ENCODE measurements around the gene BMERB1. TPM values are rescaled to one million over a fixed set of nuclear protein-coding genes. Genes with fewer than 3 reads are reported as not detected.
"Not testable (repeated sequence)": the region's sequence is repeated elsewhere in the genome, so short reads cannot be mapped to it uniquely, and the experiment has no call there.

The BMERB1 gene
- total and polyA plus RNA-seq, 2 experiments from 2014 or later: 7.3 to 10.3 TPM

DNA sequence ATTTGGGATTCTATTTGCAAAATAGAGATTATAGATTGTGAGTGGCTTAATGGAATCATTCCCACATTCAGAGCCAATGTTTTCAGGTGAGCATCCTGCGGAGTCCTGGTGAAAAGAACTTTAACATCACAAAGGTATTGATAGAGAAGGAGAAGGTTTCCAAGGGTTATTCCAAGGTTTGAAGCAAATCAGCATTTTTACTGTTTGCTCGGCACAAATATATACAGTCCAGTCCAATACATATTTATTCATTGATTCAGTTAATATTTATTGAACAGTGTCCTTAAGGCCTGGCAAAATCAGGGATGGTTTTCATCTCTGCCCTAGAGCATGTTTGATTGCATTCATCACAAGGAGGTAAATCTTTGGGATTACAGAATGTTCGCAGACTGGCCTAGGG, 32.4 kb upstream of the BMERB1 start:
- Histone ChIP-seq H4K20me1 (ENCODE audit: insufficient read depth, poor library complexity, severe bottlenecking) (no peaks in the 10 kb centered on the region), H3K9me2 (replicated peaks; ENCODE audit: insufficient read depth) (no peaks in the 10 kb centered on the region), H3K79me2 (no peaks in the 10 kb centered on the region), H3K4me1 (ENCODE audit: insufficient read depth) (no peaks in the 10 kb centered on the region), H3K27me3 (peaks cover 3% of the 10 kb centered on the region), H3K4me3 (no peak overlapping the region), H3K27ac (no peak overlapping the region), H3K4me2 (no peak overlapping the region), H2AFZ (no peak overlapping the region), H3K9me3 (ENCODE audit: low read depth) (no peaks in the 10 kb centered on the region), H3K36me3 (replicated peaks; ENCODE audit: insufficient read depth, low read depth) (no peaks in the 10 kb centered on the region)
- TF ChIP-seq EZH2 (IDR thresholded peaks at IDR 0.05; ENCODE audit: borderline replicate concordance) (no peak), CTCF (IDR thresholded peaks at IDR 0.05; ENCODE audit: poor library complexity) (no peak), EZH2phosphoT487 (IDR thresholded peaks at IDR 0.05; ENCODE audit: low read depth, severe bottlenecking, unreplicated experiment) (no peak)
- DNase-seq (ENCODE audit: low spot score): no peak
- 89% methylated on average over 3 of the region's 3 CpGs for WGBS (ENCODE audit: low lambda C conversion rate, missing lambda C conversion rate)

DNA sequence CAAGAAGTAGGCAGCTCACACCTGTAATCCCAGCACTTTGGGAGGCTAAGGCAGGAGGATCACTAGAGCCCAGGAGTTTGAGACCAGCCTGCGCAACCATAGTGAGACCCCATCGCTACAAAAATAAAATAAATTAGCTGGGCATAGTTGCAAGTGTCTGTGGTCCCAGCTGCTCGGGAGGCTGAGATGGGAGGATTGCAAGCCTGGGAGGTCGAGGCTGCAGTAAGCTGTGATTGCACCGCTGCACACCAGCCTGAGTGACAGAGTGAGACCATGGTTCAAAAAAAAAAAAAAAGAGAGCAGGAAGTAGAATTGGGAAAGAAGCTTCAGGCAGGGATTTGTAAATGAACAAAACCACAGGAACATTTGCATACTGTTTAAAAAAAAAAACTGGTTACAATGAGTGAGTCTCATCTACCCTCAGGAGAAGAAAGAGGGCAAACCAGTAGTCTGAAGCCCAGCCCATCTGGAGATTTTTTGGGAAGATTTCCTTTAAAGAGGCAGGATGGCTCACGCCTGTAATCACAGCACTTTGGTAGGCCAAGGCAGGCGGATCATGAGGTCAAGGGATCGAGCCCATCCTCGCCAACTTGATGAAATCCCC, 30.9 kb upstream of the BMERB1 start:
- Histone ChIP-seq H2AFZ (no peak overlapping the region), H3K27me3 (peaks cover 3% of the 10 kb centered on the region), H3K79me2 (no peaks in the 10 kb centered on the region), H3K4me1 (ENCODE audit: insufficient read depth) (no peaks in the 10 kb centered on the region), H3K9me2 (replicated peaks; ENCODE audit: insufficient read depth) (no peaks in the 10 kb centered on the region), H3K36me3 (replicated peaks; ENCODE audit: insufficient read depth, low read depth) (no peaks in the 10 kb centered on the region), H4K20me1 (ENCODE audit: insufficient read depth, poor library complexity, severe bottlenecking) (no peaks in the 10 kb centered on the region), H3K9me3 (ENCODE audit: low read depth) (no peaks in the 10 kb centered on the region), H3K4me3 (no peak overlapping the region), H3K27ac (no peak overlapping the region), H3K4me2 (no peak overlapping the region)
- TF ChIP-seq CTCF (IDR thresholded peaks at IDR 0.05; ENCODE audit: poor library complexity) (no peak), EZH2 (IDR thresholded peaks at IDR 0.05; ENCODE audit: borderline replicate concordance) (no peak), EZH2phosphoT487 (IDR thresholded peaks at IDR 0.05; ENCODE audit: low read depth, severe bottlenecking, unreplicated experiment) (no peak)
- no peak for DNase-seq (ENCODE audit: low spot score)
- 94% methylated on average over 9 of the region's 9 CpGs for WGBS (ENCODE audit: low lambda C conversion rate, missing lambda C conversion rate)

- not testable (repeated sequence) for H3K4me1 ChIP-seq (ENCODE audit: insufficient read depth); H2AFZ ChIP-seq; H3K79me2 ChIP-seq; H3K36me3 ChIP-seq (replicated peaks; ENCODE audit: insufficient read depth, low read depth); H3K4me2 ChIP-seq; H3K27ac ChIP-seq; H3K9me2 ChIP-seq (replicated peaks; ENCODE audit: insufficient read depth); H3K9me3 ChIP-seq (ENCODE audit: low read depth); DNase-seq (ENCODE audit: low spot score); H3K4me3 ChIP-seq; H3K27me3 ChIP-seq; H4K20me1 ChIP-seq (ENCODE audit: insufficient read depth, poor library complexity, severe bottlenecking)
- 97% methylated on average over 3 of the region's 3 CpGs for WGBS (ENCODE audit: low lambda C conversion rate, missing lambda C conversion rate)
Observed at GRCh38 chr16:15404091-15404490, 30.3 kb upstream of the BMERB1 start.

DNA sequence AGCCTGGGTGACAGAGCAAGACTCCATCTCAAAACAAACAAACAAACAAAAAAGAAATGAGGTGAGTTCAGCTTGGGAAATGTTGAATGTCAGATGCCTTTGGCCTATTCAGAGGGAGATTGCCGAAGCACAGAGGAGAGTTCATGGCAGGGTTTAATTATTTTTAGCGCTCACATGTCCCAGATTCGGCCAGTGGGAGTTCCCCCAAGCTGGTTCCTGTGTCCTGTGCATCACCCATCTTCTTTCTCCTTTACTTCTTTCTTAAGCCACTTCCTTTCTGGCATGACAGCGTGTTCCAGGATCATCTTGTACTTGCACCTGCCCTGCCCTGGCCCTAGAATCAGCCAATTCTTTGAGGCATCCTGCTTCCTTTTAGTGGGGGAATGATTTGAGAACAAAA, 29.6 kb upstream of the BMERB1 start:
- Histone ChIP-seq H3K27me3 (no peaks in the 10 kb centered on the region), H3K9me2 (replicated peaks; ENCODE audit: insufficient read depth) (no peaks in the 10 kb centered on the region), H4K20me1 (ENCODE audit: insufficient read depth, poor library complexity, severe bottlenecking) (no peaks in the 10 kb centered on the region), H3K4me3 (no peak overlapping the region), H3K9me3 (ENCODE audit: low read depth) (no peaks in the 10 kb centered on the region), H3K79me2 (no peaks in the 10 kb centered on the region), H3K4me2 (no peak overlapping the region), H2AFZ (no peak overlapping the region), H3K4me1 (ENCODE audit: insufficient read depth) (no peaks in the 10 kb centered on the region), H3K36me3 (replicated peaks; ENCODE audit: insufficient read depth, low read depth) (no peaks in the 10 kb centered on the region), H3K27ac (no peak overlapping the region)
- 91% methylated on average over 4 of the region's 4 CpGs for whole genome bisulfite sequencing (ENCODE audit: low lambda C conversion rate, missing lambda C conversion rate)
- DNase-seq (ENCODE audit: low spot score): no peak
- no peak for TF ChIP-seq EZH2phosphoT487 (IDR thresholded peaks at IDR 0.05; ENCODE audit: low read depth, severe bottlenecking, unreplicated experiment)
- TF ChIP-seq CTCF (IDR thresholded peaks at IDR 0.05; ENCODE audit: poor library complexity): no peak
- no peak for TF ChIP-seq EZH2 (IDR thresholded peaks at IDR 0.05; ENCODE audit: borderline replicate concordance)

DNA sequence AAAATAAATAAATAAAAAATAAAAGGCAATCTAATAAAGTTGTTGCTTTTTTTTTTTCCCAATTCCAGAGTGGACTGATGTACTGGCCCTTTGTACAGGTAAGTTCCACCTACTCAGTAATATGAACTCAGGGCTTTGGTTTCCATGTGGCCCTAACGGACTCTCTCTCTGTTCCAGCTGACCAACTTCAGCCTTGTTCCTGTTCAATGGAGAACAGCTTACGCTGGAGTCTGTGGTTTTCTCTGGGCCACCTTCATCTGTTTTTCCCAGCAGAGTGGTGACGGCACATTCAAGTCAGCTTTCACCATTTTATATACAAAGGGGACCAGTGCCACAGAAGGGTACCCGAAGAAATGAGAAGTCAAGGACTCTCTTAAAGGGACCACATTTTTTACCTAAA, 26.6 kb upstream of the BMERB1 start:
- not testable (repeated sequence) for H3K4me3 ChIP-seq; H3K79me2 ChIP-seq; H3K27me3 ChIP-seq; H3K4me1 ChIP-seq (ENCODE audit: insufficient read depth); H3K9me2 ChIP-seq (replicated peaks; ENCODE audit: insufficient read depth); H3K36me3 ChIP-seq (replicated peaks; ENCODE audit: insufficient read depth, low read depth); H2AFZ ChIP-seq; H3K4me2 ChIP-seq; H4K20me1 ChIP-seq (ENCODE audit: insufficient read depth, poor library complexity, severe bottlenecking); H3K9me3 ChIP-seq (ENCODE audit: low read depth); DNase-seq (ENCODE audit: low spot score); H3K27ac ChIP-seq
- 89% methylated on average over 4 of the region's 4 CpGs for WGBS (ENCODE audit: low lambda C conversion rate, missing lambda C conversion rate)

DNA sequence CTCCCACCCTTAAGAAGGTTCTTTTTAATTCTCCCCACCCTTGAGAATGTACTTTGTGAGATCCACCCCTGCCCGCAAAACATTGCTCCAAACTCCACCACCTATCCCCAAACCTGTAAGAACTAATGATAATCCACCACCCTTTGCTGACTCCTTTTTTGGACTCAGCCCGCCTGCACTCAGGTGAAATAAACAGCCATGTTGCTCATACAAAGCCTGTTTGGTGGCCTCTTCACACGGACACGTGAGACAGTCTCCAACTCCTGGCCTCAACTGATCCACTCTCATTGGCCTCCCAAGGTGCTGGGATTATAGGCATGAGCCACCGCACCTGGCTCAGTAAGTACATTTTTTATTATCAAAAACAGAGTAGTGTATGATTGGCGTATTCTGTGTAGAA, 24.9 kb upstream of the BMERB1 start:
- H3K36me3 ChIP-seq (replicated peaks; ENCODE audit: insufficient read depth, low read depth); H2AFZ ChIP-seq; H4K20me1 ChIP-seq (ENCODE audit: insufficient read depth, poor library complexity, severe bottlenecking); H3K4me1 ChIP-seq (ENCODE audit: insufficient read depth); H3K79me2 ChIP-seq; H3K27ac ChIP-seq; DNase-seq (ENCODE audit: low spot score); H3K9me2 ChIP-seq (replicated peaks; ENCODE audit: insufficient read depth); H3K4me2 ChIP-seq; H3K27me3 ChIP-seq; H3K4me3 ChIP-seq; H3K9me3 ChIP-seq (ENCODE audit: low read depth): not testable (repeated sequence)
- 94% methylated on average over 6 of the region's 6 CpGs for WGBS (ENCODE audit: low lambda C conversion rate, missing lambda C conversion rate)
